Heart right ventricle (tissue), 16 donors: ENCODE data around the gene CDH13. TPM values are rescaled to one million over a fixed set of nuclear protein-coding genes. Genes with fewer than 3 reads are reported as not detected.

ENCODE experiments used
- ATAC-seq, 8 donors: fragments of 200-7000 bp; cut with Tn5 transposase; one replicate each; pipeline ENCODE4 v1.9.1; 2020; ENCODE audit warnings: mild to moderate bottlenecking in 8 of 8, moderate library complexity in 8 of 8, moderate number of reproducible peaks in 1 of 8
- DNase-seq, 2 donors: peaks; one replicate each; pipeline ENCODE4 v3.0.0-alpha.2; 2020
- H3K27ac ChIP-seq, 10 donors: fragments of 200-600 bp; sonication (generic) in 2 of 10; one replicate each; pipeline versions ENCODE4 v1.5.0 to v1.8.0; 2020 to 2022; ENCODE audit warnings: mild to moderate bottlenecking in 3 of 10
- H3K27me3 ChIP-seq, 7 donors: fragments of 200-600 bp; one replicate each; pipeline ENCODE4 v1.8.0; 2021 to 2022; ENCODE audit warnings: mild to moderate bottlenecking in 2 of 7
- H3K36me3 ChIP-seq, 9 donors: fragments of 200-600 bp; sonication (generic) in 1 of 9; one replicate each; pipeline versions ENCODE4 v1.5.0 to v1.8.0; 2020 to 2022; ENCODE audit warnings: mild to moderate bottlenecking in 2 of 9
- H3K4me1 ChIP-seq, 9 donors: fragments of 200-600 bp; sonication (generic) in 1 of 9; one replicate each; pipeline versions ENCODE4 v1.5.0 to v1.8.0; 2020 to 2022; ENCODE audit warnings: mild to moderate bottlenecking in 4 of 9
- H3K4me3 ChIP-seq, 10 donors: fragments of 200-600 bp; sonication (generic) in 2 of 10; one replicate each; pipeline versions ENCODE4 v1.5.0 to v1.8.0; 2020 to 2022; ENCODE audit warnings: mild to moderate bottlenecking in 7 of 10, moderate library complexity in 2 of 10
- H3K9me3 ChIP-seq, 11 donors: fragments of 200-600 bp in 10 of 11; sonication (generic) in 2 of 11; one replicate each; pipeline versions ENCODE4 v1.5.0 to v1.8.0; 2013 to 2022; ENCODE audit warnings: mild to moderate bottlenecking in 2 of 11, control low read depth in 1 of 11, moderate library complexity in 1 of 11
- WGBS, 2 donors: extraction: QIAGEN DNeasy Blood & Tissue Kit; methylation state at CpG; one replicate each; pipeline ENCODE4 v1.1.7; 2013; ENCODE audit warnings: inconsistent platforms in 1 of 2; 5-methylcytosine and 5-hydroxymethylcytosine counted together
- intact Hi-C, 10 donors: fragments of 100-400 bp; cut with DNase I; formaldehyde crosslinking; loops; one replicate each; pipeline versions ENCODE4 v1.11.1 to v1.14.2; 2022
- polyA plus RNA-seq, 2 donors: library from polyadenylated mRNA; stranded (reverse); fragments of 200-250 nt; gene quantifications; one replicate each; pipeline ENCODE4 v1.2.3, GENCODE V29; 2013
- total RNA-seq, 10 donors: library from RNA; stranded (reverse); fragmentation: NEBNext Ultra II Directional in 3 of 10; extraction: Animal tissue kit (Norgen Biotek cat#: 25700) in 3 of 10; gene quantifications; one replicate each; pipeline versions ENCODE4 v1.2.1 to v1.2.4, GENCODE V29; 2021 to 2023
- TF ChIP-seq, protein P1 (sequence below), 9 donors: fragments of 200-600 bp; sonication (generic) in 2 of 9; IDR thresholded peaks; one replicate each; pipeline versions ENCODE4 v1.5.0 to v1.8.0; 2021 to 2022; ENCODE audit warnings: antibody characterized with exemption in 9 of 9, mild to moderate bottlenecking in 5 of 9, moderate library complexity in 1 of 9
- donor health status: Arrhythmogenic right ventricular cardiomyopathy.
- donor health status: ischemic (EF 13 %, LVEDD 7.1; RV severe dilation, severe dysfunction).
- donor health status: healthy with polysubstance abuse.
- donor health status: DM: no; HTN: yes; CAD: no.
- donor health status: DM: no; HTN: no; CAD: no.
- donor health status: ischemic (EF 25% LVEDD 6.9; RV normal size, moderate dysfunction).
- donor health status: ischemic (EF 25% LVEDD 5.7; RV mildly dilated, moderate dysfunction).
- donor health status: healthy.
- donor health status: DM: yes; HTN: yes; CAD: no.
- donor health status: Ischemic cardiomyopathy.
- donor health status: ischemic (EF 35%, LVEDD 5.7; RV mildly dilated, moderate dysfunction).
- donor health status: nonischemic (EF 11% LVEDD 7.7; RV severe dilation, severe dysfunction).
- donor health status: DM: yes; HTN: yes; CAD: no.
- donor health status: PGD.
- donor health status: ischemic (EF 29% LVEDD 5.4; RV normal size, mild dysfunction).
- donor health status: nonischemic (EF 23%, LVEDD 6.1; RV moderate dilation, normal function).

Gene CDH13
- total and polyA plus RNA-seq, 12 donors = 15.5 to 221 (median 168) TPM

DNA sequence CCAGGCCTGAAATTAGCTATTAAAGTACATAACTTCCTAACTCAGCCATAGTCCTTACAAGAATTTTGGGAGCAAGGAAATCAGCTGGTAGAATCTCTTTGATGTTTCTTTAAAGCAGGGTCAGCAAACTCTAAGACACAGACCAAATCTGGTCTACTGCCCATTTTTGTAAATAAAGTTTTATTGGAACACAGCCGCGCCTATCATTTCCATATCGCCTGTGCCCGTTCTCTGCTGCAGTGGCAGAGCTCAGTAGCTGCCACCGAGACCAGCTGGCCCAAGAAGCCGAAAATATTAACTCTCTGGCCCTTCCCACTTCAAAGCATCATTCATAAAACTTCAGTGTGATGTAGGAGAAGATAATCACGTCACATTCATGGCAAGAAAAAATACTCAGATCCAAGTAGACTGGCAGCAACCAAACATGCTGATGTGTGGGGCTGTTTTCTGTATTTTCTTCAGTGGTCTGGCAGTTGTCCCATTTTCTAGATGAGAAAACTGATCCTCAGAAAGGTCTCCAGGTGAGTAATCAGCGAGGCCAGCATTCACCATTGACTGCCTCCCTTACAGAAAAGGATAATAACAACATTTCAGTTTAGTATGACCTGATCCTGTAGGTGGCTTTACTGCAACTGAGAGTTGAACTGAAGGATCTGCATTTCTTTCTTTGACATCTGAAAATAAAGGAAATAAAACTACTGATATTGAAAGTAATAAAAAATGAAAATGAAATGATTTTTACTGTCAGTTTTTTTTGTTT, 1163.1 kb downstream of the CDH13 start:
- no peaks in the 10 kb centered on the region for H3K4me1 ChIP-seq
- H3K36me3 ChIP-seq = peaks cover 0 to 11% (median 0%) of the 10 kb centered on the region in 9 donors
- H3K9me3 ChIP-seq = peaks cover 0 to 5% (median 0%) of the 10 kb centered on the region in 11 donors
- no peaks in the 10 kb centered on the region for H3K27me3 ChIP-seq
- no peak overlapping the region for H3K27ac ChIP-seq
- no peak for DNase-seq
- intact Hi-C loops = no loop called here
- no peak overlapping the region for H3K4me3 ChIP-seq
- WGBS, 2 donors = 90 to 95% methylated on average over 8 of the region's 8 CpGs
- no peak for ATAC-seq
- TF ChIP-seq, protein P1, sequence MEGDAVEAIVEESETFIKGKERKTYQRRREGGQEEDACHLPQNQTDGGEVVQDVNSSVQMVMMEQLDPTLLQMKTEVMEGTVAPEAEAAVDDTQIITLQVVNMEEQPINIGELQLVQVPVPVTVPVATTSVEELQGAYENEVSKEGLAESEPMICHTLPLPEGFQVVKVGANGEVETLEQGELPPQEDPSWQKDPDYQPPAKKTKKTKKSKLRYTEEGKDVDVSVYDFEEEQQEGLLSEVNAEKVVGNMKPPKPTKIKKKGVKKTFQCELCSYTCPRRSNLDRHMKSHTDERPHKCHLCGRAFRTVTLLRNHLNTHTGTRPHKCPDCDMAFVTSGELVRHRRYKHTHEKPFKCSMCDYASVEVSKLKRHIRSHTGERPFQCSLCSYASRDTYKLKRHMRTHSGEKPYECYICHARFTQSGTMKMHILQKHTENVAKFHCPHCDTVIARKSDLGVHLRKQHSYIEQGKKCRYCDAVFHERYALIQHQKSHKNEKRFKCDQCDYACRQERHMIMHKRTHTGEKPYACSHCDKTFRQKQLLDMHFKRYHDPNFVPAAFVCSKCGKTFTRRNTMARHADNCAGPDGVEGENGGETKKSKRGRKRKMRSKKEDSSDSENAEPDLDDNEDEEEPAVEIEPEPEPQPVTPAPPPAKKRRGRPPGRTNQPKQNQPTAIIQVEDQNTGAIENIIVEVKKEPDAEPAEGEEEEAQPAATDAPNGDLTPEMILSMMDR (IDR thresholded peaks at IDR 0.05) = no peak

DNA sequence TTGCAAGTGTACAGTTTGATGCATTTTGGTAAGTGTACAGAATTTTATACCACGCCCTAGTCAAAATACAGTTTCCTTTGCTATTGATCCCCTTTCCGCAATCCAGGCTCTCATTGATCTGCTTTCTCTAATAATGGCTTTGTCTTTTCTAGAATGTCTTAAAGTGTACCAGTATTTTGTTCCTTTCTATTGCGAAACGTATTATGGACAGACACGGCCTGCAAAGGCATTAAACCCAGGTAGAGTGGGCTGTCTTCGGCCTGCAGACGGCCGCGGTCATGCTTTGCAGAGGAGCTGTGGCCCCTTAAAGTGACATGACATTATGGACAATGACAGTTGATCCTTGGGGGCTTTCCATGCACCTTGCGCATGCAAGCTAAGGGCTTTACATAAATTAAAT, 1165.1 kb downstream of the CDH13 start:
- Histone ChIP-seq H3K27me3 (no peaks in the 10 kb centered on the region), H3K27ac (no peak overlapping the region), H3K36me3 (peaks cover 0 to 22% (median 0%) of the 10 kb centered on the region in 9 donors), H3K4me3 (no peak overlapping the region), H3K4me1 (no peaks in the 10 kb centered on the region), H3K9me3 (peaks cover 0 to 5% (median 0%) of the 10 kb centered on the region in 11 donors)
- TF ChIP-seq, protein P1 (IDR thresholded peaks at IDR 0.05) = no peak
- 96 to 97% methylated on average over 10 of the region's 10 CpGs for WGBS, 2 donors
- no peak for DNase-seq
- intact Hi-C loops = no loop called here
- no peak for ATAC-seq

DNA sequence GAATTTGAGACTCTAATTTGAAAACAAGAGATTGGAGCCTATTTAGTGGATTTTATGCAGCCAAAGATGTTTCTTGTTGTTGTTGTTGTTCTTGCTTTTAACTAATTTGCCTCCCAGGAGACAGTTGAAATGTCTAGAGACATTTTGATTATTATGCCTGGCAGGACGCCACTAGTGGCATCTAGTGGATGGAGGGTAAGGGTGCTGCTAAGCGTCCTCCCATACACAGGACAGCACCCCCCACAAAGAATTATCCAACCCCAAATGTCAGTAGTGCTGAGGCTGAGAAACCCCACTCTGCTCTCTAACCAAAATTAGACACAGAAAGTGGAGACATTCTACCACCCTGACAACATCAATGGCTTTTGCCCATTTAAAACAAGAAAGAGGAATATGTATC, 1165.6 kb downstream of the CDH13 start:
- Histone ChIP-seq H3K4me1 (no peaks in the 10 kb centered on the region), H3K9me3 (peaks cover 0 to 5% (median 0%) of the 10 kb centered on the region in 11 donors), H3K4me3 (no peak overlapping the region), H3K36me3 (peaks cover 0 to 27% (median 0%) of the 10 kb centered on the region in 9 donors), H3K27me3 (no peaks in the 10 kb centered on the region), H3K27ac (no peak overlapping the region)
- DNase-seq = no peak
- intact Hi-C loops = no loop called here
- no peak for ATAC-seq
- 77 to 88% methylated on average over 2 of the region's 2 CpGs for WGBS, 2 donors
- TF ChIP-seq, protein P1 (IDR thresholded peaks at IDR 0.05) = no peak

DNA sequence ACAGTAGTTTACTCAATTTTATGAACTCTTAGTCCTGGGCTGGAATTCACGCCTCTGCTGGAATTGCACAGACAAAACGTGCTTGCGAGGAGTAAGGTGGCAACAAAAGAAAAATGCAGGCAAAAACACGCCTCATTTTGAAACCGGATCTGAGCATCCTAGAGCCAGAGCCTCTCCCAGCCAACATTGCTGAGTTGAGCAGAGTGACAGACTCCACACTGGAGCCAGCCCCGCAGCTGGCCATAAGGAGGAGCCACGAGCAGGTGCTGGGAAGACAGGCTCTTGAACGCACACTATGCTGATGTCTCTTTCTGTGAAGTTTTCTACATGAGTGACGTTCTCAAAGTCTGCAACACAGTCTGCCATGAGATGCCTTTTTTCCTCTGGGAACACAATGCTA, 1166.4 kb downstream of the CDH13 start:
- intact Hi-C loops = no loop called here
- DNase-seq (no peak), ATAC-seq (no peak)
- H3K27ac ChIP-seq = no peak overlapping the region
- no peaks in the 10 kb centered on the region for H3K4me1 ChIP-seq
- H3K36me3 ChIP-seq = peaks cover 0 to 27% (median 0%) of the 10 kb centered on the region in 9 donors
- 82 to 84% methylated on average over 9 of the region's 9 CpGs for WGBS, 2 donors
- no peak overlapping the region for H3K4me3 ChIP-seq
- H3K9me3 ChIP-seq = peaks cover 0 to 5% (median 0%) of the 10 kb centered on the region in 11 donors
- TF ChIP-seq, protein P1 (IDR thresholded peaks at IDR 0.05) = no peak
- no peaks in the 10 kb centered on the region for H3K27me3 ChIP-seq
